SK-N-SH (cell line): Measurements from ENCODE around the gene FNDC3B.

ENCODE experiments used
- CHD2 ChIP-seq: fragments of 150-350 bp; IDR thresholded peaks from 2 replicates; pipeline ENCODE4 v1.6.1; 2018; ENCODE audit warnings: low read length; ENCODE audit not compliant: partially characterized antibody
- ELF1 ChIP-seq: IDR thresholded peaks from 2 replicates; pipeline ENCODE4 v1.4.0; 2012
- FOXM1 ChIP-seq: IDR thresholded peaks from 2 replicates; pipeline ENCODE4 v1.4.0; 2012; ENCODE audit warnings: low read depth, mild to moderate bottlenecking
- POLR2AphosphoS5 ChIP-seq: IDR thresholded peaks from 2 replicates; pipeline ENCODE4 v1.6.1; 2012; ENCODE audit warnings: low read depth, low read length
- RFX5 ChIP-seq: IDR thresholded peaks from 2 replicates; pipeline ENCODE4 v1.6.1; 2012; ENCODE audit warnings: mild to moderate bottlenecking, improper control_type of control experiment, low read length
- SIN3A ChIP-seq: IDR thresholded peaks from 2 replicates; pipeline ENCODE4 v1.6.1; 2012; ENCODE audit warnings: low read depth, mild to moderate bottlenecking, low read length, moderate library complexity, borderline replicate concordance
- YY1 ChIP-seq: IDR thresholded peaks from 2 replicates; pipeline ENCODE4 v1.4.0; 2012; ENCODE audit warnings: low read depth, mild to moderate bottlenecking
- TF ChIP-seq, protein P1 (sequence below): IDR thresholded peaks from 2 replicates; pipeline ENCODE4 v1.4.0; 2012; ENCODE audit warnings: low read depth, borderline replicate concordance
- TF ChIP-seq, protein P2 (sequence below): fragments of 200-600 bp; sonication (generic); IDR thresholded peaks from 2 replicates; pipeline ENCODE4 v1.6.1; 2017; ENCODE audit warnings: antibody characterized with exemption, mild to moderate bottlenecking, moderate library complexity
- TF ChIP-seq, protein P3 (sequence below): IDR thresholded peaks from 2 replicates; pipeline ENCODE4 v1.4.0; 2012; ENCODE audit warnings: low read depth, borderline replicate concordance

DNA sequence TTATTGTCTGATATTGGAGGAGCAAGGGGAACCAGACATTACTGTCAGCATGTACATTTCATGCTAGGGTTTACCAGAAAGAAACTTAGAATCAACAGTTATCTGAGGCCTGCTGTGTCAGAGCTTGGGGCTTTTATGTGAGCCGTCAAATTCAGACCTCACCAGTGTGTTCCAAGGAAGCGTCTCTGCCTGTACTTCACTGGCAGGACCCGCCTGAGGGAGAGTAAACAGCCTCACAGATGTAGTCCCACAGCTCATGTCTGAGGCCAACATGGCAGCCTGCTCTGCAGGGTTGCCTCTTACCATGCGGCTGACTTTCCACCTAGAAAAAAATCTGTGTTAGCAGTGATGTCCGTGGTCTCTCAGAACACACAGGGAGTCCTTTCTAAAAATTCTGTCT, 334.5 kb downstream of the FNDC3B start:
- TF ChIP-seq FOXM1 = no peak
- TF ChIP-seq RFX5 = no peak
- TF ChIP-seq SIN3A = no peak
- TF ChIP-seq POLR2AphosphoS5 = no peak
- TF ChIP-seq CHD2 = no peak
- TF ChIP-seq, protein P1, sequence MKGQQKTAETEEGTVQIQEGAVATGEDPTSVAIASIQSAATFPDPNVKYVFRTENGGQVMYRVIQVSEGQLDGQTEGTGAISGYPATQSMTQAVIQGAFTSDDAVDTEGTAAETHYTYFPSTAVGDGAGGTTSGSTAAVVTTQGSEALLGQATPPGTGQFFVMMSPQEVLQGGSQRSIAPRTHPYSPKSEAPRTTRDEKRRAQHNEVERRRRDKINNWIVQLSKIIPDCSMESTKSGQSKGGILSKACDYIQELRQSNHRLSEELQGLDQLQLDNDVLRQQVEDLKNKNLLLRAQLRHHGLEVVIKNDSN = no peak
- TF ChIP-seq, protein P2, sequence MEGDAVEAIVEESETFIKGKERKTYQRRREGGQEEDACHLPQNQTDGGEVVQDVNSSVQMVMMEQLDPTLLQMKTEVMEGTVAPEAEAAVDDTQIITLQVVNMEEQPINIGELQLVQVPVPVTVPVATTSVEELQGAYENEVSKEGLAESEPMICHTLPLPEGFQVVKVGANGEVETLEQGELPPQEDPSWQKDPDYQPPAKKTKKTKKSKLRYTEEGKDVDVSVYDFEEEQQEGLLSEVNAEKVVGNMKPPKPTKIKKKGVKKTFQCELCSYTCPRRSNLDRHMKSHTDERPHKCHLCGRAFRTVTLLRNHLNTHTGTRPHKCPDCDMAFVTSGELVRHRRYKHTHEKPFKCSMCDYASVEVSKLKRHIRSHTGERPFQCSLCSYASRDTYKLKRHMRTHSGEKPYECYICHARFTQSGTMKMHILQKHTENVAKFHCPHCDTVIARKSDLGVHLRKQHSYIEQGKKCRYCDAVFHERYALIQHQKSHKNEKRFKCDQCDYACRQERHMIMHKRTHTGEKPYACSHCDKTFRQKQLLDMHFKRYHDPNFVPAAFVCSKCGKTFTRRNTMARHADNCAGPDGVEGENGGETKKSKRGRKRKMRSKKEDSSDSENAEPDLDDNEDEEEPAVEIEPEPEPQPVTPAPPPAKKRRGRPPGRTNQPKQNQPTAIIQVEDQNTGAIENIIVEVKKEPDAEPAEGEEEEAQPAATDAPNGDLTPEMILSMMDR = no peak
- no peak for TF ChIP-seq ELF1
- no peak for TF ChIP-seq YY1
- TF ChIP-seq, protein P3, sequence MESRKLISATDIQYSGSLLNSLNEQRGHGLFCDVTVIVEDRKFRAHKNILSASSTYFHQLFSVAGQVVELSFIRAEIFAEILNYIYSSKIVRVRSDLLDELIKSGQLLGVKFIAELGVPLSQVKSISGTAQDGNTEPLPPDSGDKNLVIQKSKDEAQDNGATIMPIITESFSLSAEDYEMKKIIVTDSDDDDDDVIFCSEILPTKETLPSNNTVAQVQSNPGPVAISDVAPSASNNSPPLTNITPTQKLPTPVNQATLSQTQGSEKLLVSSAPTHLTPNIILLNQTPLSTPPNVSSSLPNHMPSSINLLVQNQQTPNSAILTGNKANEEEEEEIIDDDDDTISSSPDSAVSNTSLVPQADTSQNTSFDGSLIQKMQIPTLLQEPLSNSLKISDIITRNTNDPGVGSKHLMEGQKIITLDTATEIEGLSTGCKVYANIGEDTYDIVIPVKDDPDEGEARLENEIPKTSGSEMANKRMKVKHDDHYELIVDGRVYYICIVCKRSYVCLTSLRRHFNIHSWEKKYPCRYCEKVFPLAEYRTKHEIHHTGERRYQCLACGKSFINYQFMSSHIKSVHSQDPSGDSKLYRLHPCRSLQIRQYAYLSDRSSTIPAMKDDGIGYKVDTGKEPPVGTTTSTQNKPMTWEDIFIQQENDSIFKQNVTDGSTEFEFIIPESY = no peak
